ENCODE results near the gene DHRS4.
"Not testable (repeated sequence)": the region's sequence is repeated elsewhere in the genome, so short reads cannot be mapped to it uniquely, and the experiment has no call there.

The DHRS4 gene

DNA sequence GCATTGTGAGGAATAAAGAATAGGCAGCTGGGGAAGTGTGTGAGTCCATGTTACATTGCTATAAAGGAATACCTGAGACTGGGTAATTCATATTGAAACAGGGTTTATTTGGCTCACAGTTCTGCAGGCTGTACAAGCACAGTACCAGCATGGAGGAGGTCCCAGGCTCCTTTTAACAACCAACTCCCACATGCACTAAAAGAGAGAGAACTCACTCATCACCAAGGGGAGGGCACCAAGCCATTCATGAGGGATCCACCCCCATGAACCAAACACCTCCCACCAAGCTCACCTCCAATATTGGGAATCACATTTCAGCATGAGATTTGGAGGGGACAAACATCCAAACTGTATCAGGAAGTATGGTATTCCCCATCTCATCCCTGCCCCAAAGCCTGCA, 11.9 kb upstream of the DHRS4 start:
- DNase-seq: no peak

DNA sequence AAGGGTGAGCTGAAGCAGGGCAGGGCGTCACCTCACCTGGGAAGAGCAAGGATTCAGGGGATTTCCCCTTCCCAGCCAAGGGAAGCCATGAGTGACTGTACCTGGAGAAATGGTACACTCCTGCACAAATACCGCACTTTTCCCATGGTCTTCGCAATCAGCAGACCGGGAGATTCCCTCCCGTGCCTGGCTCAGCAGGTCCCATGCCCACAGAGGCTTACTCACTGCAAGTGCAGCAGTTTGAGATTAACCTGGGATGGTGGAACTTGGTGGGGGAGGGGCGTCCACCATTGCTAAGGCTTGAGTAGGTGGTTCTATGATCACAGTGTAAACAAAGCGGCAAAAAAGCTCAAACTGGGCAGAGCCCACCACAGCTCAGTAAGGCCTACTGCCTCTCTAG, 11.0 kb upstream of the DHRS4 start:
- DNase-seq: no peak

DNA sequence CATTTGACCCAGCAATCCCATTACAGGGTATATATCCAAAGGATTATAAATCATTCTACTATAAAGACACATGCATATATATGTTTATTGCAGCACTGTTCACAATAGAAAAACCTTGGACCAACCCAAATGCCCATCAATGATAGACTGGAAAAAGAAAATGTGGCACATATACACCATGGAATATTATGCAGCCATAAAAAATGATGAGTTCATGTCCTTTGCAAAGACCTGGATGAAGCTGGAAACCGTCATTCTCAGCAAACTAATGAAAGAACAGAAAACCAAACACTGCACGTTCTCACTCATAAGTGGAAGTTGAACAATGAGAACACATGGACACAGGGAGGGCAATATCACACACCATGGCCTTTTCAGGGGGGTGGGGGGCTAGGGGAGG, 4.5 kb upstream of the DHRS4 start:
- not testable (repeated sequence) for DNase-seq

DNA sequence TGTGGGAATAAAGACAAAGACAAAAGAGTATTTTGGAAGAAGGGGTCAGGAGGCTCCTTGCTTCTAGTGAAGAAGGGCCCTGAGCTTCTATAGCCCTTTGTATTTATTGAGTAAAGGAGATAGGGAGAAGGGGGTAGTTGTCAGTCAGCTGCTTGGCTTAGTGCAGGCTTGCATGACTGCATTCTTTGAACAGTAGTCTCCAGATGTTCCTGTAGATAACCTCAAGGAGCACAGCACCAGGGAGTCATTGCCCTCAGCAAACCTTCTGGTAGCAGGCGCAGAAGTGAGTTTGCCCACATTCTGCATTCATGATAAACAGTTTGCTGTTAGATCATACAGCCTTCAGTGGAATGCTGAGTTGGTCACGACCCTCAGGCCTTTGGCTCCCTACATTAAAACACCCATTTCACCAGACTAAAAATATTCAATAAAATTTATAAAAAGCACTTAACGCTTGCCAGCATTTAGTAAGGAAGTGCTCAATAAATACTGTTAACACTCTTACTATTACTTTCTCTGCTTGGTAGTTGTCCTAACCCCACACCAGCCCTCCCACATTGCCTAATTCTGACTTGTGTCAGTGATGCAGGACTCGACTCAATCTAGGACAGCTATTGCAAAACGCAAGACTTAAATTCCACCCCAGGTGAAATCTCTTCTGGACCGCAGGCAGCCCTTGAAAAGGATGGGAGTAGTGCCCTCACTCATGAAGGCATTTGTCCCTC, 3.0 kb upstream of the DHRS4 start:
- DNase-seq: no peak

DNA sequence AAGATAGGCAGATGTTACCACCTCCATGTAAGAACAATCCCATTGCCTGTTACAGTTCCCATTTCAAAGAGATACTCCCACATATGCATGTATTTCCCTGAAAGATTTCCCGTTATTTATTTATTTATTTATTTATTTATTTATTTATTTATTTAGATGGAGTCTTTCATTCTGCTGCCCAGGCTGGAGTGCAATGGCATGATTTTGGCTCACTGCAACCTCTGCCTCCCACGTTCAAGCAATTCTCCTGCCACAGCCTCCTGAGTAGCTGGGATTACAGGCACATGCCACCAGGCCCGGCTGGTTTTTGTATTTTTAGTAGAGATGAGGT, 2.5 kb upstream of the DHRS4 start:
- DNase-seq: not testable (repeated sequence)

DNA sequence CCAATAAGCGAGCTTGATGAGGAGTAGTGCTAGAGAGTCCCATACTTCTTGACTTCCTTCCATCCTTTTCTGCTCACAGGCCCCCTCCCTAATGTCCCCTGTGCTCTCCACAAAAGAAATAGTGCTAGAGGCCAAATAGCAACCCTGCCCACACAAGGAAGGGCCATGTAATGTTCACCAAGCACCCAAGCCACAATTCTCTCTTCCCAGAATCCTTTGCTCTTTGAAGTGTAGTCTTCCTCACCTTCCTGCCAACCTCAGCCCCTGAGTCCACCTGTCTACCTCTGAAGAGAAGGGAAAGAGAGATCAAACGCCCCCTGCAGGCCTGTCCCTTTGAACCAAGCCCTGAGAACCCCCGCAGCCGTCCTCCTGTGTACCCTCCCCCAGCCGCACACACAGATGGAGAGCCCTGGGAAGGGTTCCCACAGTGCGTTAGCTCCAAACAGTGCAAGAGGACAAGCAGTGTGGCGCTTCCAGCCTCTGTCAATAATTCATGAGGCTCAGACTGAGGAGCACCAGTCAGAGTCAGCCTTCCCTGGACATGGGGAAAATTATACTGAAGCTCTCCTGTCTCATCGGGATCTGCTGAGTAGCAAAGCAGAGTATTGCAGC, 1.9 kb upstream of the DHRS4 start:
- no peak for DNase-seq

DNA sequence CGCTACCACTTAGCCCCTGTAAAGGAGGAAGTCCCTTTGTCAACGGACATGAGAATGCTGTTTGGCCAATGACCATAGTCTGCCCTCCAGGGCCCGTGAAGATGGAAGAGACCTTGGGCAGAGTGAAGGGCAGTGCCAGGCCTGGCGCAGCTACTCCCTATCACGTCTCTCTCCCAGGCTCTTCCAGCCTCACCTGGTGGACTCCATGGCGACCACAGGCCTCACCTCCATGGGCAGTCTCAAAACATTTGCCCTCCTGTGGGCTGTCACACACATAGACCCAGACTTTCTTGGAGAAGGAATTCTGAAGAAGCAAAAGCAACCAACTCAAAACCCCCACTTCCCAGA, 480 bp upstream of the DHRS4 start:
- not testable (repeated sequence) for DNase-seq

DNA sequence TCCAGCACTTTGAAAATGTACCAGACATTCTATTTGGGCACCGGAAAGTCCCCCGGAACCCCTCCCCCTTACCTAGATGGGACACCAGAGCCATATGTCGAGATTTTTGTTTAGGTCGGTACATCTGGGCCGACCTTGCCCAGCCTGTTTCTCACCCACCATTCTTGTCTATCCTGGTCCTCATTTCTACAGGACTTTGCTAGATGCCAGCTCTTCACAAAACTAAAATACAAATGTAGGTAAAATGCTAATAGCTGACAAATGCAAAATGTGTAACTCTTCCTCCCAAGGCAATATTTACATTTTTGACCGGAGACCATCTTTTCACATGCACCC, 677 bp downstream of the DHRS4 start:
- not testable (repeated sequence) for DNase-seq

DNA sequence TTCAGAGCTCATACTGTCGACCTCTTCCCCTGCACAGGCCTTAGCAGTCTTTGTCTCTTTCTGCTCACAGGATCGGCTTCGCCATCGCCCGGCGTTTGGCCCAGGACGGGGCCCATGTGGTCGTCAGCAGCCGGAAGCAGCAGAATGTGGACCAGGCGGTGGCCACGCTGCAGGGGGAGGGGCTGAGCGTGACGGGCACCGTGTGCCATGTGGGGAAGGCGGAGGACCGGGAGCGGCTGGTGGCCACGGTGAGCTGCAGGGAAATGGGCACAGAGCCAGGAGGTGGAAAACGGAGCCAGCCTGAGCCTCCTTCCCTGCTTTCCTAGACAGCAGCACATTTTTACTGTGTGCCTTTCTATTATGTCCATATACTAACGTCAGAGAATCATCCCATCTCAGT, 1.4 kb downstream of the DHRS4 start:
- DNase-seq: not testable (repeated sequence)

DNA sequence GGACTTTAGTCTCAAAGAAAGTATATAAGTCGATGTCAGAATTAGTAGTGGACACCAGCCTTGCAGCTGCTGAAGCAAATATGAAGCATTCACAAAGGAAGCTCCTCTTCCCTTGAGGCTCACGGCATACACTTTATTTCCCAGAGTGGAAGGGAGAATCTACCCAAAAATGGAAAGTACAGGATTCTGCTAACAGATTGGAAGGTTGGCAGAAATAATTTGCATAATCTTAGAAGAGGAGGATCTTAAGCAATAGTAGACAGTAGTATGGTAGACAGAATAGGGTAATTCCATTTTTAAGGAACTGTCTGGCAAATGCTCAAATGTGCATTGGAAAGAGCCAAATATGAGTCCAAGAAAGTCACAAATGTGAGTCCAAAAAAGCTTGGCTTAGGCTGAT, 2.2 kb downstream of the DHRS4 start:
- not testable (repeated sequence) for DNase-seq

DNA sequence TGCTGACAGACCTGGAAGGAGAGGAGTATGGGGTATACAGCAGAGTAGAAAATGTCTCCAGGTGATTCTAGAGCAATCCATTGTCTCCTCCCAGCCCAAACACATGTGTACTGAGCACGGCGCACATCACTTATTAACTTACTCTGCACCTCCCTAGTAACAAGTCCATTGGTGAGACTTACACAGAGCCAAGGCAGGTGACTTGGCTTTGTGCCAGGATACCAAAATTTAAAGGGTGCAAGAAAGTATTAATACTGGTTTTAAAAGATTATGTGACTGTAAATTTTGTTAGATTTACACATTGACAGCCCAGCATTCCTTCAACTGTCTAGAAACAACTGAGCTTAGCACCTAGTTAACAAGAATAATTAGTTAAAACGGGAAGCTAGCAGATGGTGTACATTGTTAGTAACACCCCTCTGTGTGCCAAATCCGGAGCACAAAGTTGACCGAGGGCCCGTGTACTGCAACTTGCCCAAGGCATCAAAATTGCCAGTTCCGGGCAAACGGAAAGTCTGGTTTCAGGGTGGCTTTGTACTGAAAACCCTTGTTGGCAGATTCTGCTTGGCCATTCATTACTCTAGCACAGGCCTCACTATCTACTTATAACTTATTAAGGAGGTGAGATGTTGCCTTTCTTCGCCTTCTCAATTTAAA, 4.5 kb downstream of the DHRS4 start:
- DNase-seq: not testable (repeated sequence)

DNA sequence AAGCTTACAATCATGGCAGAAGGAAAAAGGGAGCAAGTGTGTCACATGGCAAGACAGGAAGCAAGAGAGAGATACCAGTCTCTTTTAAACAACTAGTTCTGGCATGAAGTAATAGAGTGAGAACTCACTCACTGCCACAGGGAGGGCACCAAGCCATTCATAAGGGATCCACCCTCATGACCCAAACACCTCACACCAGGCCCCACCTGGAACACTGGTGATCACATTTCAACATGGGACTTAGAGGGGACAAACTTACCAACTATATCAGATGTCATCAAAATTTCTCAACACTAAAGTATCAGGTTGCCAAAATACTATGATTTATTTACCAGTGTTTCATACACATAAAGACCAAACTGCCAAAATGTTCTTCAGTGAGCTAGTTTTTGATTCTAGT, 7.3 kb downstream of the DHRS4 start:
- DNase-seq: not testable (repeated sequence)

DNA sequence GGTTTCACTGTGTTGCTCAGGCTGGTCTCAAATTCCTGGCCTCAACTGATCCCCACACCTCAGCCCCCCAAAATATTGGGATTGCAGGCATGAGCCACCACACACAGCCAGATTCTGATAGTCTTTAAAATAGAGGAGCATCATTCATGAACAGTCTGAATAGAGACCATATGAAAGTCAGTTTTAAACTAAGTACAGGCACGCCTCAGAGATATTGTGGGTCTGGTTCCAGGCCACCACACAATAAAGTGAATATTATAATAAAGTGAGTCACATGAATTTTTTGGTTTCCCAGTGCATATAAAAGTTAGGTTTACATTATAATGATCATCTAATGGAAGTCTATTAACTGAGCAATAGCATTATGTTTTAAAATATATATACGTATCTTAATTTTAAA, 8.1 kb downstream of the DHRS4 start:
- DNase-seq: not testable (repeated sequence)

DNA sequence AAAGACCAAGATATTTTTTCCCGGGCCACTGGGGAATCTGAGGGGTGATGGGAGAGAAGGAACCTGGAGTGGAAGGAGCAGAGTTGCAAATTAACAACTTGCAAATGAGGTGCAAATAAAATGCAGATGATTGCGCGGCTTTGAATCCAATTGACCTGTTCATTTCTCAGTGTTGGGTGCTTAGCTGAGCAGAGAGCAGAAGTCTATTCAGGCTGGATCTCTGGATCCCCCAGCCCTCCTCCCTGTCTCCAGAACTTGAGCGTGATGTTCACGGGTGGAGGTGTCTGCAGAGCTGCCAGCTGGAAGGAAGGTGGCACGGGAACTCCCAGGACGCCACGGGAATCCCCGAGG, 15.5 kb downstream of the DHRS4 start:
- not testable (repeated sequence) for DNase-seq

DNA sequence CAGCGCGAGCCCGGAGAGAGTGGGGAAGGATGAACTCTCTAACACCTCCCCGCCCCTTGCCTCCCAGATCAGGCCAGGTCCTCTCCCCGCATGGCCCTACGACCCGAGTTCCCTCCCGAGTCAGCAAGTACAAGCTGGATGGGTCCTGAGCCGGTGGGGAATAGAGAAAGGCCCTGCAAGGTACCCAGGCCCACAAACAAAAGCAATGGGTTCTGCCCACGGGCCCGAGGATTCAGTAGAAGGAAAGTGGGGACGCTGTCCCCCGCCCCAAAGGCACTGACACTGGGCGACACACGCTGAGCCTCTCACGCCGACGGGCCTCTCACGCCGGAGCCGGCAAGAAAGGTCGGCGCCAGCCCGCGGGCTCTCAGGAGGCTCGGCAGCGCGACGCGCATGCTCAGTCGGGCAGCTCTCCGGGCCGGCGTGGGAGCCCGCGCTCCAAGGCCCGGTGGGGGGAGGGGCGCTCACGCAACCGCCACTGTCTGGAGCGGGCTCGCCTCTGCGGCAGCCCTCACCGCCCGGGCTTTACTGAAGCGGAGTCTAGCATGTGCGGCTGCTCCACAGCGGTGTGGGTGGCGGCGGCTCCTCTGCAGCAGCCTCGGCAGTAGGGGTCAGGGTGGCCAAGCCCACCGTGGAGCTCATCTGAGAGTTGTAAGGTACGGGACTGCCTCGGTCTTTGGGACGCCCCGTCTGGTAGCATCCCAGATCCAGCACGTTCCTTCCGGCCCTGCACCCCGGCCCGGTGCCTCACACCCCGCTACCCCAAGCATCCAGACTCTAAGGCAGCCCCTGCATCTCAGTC, 16.1 kb downstream of the DHRS4 start:
- DNase-seq: peak; percentile 67

DNA sequence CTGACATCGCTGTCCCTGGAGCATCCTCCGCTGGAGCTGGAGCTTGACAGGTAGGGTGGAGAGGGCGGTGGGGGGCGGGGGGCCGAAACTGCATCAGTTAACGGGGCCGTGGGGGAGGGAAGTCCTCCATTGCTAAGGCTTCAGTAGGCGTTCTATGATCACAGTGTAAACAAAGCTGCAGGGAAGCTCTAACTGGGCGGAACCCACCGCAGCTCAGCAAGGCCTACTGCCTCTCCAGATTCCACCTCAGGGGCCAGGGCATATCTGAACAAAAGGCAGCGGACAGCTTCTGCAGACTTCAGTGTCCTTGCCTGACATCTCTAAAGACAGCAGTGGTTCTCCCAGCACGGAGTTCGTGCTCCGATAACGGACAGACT, 16.7 kb downstream of the DHRS4 start:
- DNase-seq: peak; percentile 1

DNA sequence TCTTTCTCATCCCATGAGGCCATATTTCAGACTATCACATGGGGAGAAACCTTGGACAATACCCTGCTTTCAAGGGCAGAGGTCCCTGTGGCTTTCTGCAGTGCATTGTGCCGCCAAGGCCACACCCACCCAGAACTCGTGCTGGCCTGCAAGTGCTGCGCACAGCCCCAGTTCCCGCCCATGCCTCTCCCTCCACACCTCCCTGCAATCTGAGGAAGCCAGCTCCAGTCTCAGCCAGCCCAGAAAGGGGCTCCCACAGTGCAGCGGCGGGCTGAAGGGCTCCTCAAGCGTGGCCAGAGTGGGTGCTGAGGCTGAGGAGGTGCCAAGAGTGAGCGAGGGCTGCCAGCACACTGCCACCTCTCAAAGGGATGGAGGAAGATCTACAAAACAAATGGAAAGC, 19.6 kb downstream of the DHRS4 start:
- DNase-seq: not testable (repeated sequence)

DNA sequence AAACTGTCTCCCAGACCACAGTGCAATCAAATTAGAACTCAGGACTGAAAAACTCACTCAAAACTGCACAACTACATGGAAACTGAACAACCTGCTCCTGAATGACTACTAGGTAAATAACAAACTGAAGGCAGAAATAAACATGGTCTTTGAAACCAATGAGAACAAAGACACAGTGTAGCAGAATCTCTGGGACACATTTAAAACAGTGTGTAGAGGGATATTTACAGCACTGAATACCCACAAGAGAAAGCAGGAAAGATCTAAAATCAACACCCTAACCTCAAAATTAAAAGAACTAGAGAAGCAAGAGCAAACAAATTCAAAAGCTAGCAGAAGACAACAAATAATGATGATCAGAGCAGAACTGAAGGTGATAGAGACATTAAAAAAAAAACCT, 20.5 kb downstream of the DHRS4 start:
- DNase-seq: not testable (repeated sequence)

DNA sequence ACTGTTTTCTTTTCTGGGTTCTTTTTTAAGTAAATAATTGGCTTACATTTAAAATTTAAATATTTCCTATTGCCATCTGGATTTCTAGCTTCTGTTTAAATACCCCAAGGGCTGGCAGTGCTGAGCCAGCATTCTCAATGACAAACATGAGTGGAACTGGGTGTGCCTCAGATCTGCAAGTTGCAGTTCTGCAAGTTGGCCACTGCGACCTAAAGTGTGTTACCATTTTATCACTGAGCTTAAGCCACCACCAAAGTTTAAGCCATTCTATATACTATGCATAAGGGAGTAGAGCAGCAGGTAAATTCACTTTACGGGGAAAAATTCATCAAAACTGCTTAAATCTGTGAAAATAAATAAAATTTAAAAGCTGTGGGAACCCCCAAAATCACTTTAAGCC, 23.6 kb downstream of the DHRS4 start:
- not testable (repeated sequence) for DNase-seq

DNA sequence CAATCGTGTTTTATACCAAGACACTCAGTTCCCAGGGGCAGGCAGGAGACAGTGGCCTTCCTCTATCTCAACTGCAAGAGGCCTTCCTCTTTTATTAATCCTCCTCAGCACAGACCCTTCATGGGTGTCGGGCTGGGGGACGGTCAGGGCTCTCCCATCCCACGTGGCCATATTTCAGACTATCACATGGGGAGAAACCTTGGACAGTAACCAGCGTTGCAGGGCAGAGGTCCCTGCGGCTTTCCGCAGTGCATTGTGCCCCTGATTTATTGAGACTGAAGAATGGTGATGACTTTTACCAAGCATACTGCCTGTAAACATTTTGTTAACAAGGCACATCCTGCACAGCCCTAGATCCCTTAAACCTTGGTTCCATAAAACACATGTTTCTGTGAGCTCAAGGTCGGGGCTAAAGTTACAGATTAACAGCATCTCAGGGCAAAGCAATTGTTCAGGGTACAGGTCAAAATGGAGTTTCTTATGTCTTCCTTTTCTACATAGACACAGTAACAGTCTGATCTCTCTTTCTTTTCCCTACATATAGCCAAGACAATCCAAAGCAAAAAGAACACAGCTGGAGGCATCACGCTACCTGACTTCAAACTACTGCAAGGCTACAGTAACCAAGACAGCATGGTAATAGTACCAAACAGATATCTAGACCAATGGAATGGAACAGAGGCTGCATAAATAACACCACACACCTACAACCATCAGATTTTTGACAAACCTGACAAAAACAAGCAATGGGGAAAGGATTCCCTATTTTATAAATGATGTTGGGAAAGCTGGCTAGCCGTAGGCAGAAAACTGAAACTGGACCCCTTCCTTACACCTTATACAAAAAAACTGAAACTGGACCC, 28.6 kb downstream of the DHRS4 start:
- DNase-seq: not testable (repeated sequence)

DNA sequence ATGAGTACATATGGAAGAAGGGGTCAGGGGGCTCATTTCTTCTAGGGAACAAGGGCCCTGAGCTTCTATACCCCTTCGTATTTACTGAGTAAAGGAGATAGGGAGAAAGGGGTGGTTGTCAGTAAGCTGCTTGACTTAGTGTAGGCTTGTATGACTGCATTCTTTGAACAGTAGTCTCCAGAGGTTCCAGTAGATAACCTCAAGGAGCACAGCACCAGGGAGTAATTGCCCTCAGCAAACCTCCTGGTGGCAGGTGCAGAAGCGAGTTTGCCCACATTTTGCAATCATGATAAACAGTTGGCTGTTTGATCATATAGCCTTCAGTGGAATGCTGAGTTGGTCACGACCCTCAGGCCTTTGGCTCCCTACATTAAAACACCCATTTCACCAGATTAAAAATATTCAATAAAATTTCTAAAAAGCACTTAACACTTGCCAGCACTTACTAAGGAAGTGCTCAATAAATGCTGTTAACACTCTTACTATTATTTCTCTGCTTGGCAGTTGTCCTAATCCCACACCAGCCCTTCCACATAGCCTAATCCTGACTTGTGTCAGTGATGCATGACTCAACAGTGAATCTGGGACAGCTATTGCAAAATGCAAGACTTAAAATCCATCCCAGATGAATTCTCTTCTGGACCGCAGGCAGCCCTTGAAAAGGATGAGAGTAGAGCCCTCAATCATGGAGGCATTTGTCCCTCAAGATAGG, 31.5 kb downstream of the DHRS4 start:
- DNase-seq: no peak

DNA sequence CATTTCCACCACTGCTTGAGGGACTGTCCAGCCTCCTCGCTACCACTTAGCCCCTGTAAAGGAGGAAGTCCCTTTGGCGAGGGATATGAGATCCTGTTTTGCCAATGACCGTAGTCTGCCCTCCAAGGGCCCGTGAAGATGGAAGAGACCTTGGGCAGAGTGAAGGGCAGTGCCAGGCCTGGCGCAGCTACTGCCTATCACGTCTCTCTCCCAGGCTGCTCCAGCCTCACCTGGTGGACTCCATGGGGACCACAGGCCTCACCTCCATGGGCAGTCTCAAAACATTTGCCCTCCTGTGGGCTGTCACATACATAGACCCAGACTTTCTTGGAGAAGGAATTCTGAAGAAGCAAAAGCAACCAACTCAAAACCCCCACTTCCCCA, 34.6 kb downstream of the DHRS4 start:
- DNase-seq: not testable (repeated sequence)

Measured in CD4-positive, alpha-beta T cell treated with Interleukin-6 for 4 hours (primary cell).